Tongue (tissue), 2 donors: ENCODE results near the gene SLC1A7. TPM values are rescaled to one million over a fixed set of nuclear protein-coding genes. Genes with fewer than 3 reads are reported as not detected.

Source experiments
- DNase-seq: peaks from one replicate; pipeline ENCODE4 v3.0.0-alpha.2; 2015
- total RNA-seq: library from RNA; depleted of rRNA; stranded (reverse); fragments of >200 nt; gene quantifications from one replicate; pipeline ENCODE4 v1.2.3, GENCODE V29; 2014

The SLC1A7 gene
- total RNA-seq, 1 donor from 2014 or later, result not detected

DNA sequence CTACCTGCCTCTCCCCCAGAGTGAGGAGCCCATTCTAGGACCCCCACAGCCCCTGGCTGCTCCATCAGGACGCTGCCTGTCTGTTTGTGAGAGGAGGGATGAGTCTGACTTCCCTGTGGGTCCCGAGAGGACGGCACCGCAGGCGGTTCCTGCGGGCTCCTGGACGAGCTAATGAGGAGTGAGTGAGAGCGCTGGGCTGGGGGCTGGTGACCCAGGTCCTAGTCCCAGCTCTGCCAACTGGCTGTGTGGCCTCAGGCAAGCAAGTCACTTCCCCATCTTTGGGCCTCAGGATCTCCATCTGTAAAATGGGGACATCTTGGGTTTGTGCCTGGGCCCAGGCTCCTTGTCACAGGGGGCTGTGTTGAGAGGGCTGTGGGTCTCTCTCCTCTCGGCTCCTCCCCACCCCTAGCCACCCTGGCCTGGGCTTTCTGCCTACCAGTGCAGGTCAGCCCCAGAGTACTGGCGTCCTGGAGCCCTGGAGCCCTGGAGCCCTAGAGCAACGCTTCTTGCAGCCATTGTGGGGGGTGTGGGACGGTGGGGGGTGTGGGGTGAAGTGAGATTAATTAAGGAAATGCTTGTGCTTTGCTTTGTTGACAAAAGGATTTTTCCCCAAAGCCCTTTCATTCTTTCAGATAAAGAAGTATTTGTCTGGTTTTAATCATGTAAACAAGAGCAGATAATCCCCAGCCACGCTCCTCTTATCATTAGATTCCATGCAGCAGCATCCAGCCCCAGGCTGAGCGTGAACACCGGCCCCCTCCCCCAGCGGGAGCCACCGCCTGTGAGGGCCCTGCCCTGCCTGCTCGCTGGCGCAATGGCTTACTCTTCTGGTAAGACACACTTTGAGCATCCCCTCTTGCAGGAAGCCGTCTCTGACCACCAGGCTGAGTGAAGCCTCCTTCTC is 26.8 kb downstream of the SLC1A7 start:
- no peak for DNase-seq

DNA sequence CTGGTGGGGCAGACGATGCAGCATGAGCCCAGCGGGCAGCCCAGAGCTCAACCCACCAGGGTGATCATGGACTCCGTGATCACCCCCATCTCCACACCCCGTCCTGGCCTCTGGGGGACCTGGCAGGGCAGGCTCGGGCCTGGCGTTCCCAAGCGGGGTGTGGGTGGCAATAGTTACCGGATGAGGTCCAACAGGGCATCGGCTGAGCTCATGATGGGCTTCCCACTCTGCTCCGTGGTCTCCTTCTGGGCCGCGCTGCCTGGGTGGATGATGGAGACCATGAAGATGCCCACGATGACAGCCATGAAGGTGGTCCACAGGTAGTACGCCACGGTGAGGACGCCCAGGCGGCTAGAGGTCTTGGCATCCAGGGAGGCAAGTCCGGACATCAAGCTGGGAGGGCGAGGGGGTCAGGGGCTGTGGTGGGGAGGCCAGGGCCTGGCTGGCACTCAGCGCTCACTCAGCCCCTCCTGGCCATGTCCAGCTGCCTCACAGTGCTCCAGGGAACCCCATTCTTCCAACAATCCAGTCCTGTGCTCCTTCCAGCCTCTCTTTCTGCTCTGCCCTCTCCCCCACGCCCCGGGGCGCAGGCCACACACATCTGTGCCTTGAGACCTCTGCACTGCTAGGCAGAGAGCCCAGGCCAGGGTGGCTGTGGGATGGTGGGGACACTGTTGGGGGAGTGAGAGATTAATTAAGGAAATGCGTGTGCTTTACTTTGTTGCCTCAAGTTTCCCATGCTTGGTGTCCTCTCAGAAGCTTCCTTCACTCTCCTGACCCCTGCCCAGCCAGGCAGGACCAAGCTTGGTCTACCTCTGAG is 27.6 kb downstream of the SLC1A7 start:
- no peak for DNase-seq

DNA sequence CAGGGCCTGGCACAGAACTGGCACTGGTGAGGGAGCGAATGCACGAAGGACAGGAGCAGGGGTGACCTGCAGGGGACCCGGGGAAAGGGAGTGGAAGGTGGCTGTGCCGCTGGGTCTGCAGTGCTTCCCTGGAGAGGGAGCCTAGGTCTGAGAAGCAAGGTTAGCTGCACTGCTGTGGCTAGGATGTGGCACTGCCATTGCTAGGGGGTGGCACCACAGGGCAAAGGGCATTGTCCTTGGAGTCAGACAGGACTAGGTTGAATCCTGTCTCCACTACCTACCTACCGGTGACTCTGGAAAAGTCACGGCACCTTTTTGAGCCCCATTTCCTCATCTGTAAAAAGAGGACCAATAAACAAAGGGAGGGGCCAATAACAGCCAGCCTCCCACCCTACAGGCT is 28.3 kb downstream of the SLC1A7 start:
- DNase-seq, result no peak

DNA sequence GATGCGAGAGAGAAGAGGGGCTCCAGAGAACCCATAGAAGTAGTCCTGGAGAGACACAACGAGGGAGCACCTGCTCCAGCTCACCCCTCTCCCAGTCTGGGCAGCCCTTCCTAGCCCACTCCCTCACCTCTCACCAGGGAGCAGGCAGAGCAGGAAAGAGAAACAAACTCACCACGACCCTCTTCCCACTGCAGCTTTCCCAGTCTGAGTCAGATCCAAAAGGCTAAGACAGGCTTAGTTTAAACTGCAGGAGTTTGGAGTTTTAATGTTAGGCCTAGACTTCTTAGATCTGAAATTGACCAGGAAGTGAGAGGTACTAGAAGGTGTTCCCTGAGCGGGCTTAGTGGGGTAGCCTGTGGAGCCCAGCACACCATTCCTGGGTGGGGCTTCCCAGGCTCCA is 29.6 kb downstream of the SLC1A7 start:
- DNase-seq, result no peak

DNA sequence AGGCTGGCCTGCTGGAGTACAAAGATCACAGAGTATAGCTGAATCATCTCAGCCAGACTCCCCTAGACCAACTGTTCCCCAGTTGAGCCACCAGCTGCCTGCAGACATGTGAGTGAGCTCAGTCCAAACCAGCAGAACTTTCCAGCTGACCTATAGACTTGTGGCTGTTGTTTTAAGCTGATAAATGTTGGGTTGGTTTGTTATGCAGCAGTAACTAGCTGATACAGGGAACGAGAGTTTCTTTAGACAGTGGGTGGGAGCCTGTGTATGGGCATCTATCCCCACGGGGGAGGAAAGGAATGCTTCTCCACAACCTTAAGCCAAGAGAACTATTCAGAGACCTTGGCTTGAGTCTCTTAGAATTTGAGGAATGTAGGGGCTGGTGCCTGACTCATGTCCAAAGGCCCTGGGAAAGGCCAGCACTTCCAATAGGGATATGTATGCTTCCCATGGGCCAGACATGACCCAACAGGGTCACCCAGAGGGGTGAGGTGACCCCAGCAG is 30.1 kb downstream of the SLC1A7 start:
- DNase-seq, result no peak

DNA sequence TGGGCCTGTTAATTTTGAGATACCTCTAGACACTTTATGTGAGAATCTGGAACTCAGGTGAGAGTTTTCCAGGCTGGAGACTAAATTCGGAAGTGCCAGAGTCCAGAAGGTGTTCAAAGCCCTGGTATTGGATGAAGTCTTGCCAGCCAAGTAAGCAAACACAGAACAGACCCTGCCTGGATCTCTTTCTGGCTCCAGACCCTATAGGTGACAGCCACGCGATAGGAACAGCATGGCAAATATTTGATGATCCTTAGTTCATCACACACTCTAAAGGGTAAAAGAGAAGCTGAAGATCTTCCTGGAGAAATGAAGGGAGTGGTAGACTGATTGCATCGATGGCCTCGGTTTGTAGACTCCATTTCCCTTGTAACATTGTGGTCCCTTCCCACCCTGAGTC is 30.7 kb downstream of the SLC1A7 start:
- DNase-seq, result no peak

DNA sequence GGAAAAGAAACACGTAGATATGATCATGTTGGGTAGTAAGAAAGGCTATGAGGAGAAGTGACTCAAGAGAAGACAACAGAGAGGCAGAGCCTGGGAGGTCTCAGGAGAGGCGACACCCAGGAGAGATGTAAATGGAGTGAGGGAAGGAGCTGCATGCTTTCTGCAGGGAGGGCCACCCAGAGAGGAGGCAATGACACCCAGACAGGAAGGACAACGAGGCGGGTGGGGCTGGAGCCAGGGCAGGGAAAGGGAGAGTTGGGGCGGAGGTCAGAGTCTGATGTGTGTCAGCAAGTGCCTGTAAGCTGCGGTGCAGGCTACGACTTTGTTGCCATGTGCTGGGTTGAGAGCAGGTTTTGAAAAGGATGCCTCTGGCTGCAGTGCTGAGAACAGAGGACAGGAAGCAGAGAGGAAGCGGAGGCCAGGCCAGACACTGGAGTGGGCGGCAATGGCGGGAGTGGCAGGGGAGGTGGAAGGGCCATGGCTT is 31.3 kb downstream of the SLC1A7 start:
- DNase-seq, result no peak

DNA sequence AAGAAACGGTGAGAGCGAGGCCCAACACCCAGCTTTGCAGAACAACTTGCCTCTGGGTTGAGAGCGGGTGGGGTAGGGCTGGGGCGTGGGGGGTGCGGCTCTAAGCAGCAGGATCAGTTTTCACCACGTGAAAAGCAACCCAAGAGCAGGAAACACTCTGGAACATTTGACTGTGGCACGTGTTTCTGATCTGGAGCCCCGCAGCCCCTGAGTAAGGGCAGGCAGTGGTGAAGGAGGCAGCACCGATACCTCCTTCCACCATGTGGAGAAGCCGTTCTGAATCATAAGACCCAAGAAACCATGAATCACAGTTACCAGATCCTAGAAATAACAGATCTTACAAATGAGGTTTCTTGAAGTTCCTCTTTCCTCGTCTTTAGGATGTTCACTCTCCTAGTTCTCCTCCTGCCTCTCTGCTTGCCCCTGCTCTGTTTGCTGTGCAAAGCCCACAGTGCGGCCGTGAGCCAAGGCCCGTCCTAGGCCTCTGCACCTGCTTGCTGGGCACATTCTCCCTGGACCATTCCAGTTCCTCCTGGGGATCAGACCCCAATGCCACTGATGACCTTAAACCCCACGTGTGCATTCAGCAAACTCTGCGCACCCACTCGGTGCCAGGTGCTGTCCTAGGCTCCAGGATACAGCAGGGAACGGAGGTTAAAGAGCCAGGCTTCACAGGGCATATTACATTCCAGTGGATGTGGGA is 31.9 kb downstream of the SLC1A7 start:
- peak; percentile 77 for DNase-seq

DNA sequence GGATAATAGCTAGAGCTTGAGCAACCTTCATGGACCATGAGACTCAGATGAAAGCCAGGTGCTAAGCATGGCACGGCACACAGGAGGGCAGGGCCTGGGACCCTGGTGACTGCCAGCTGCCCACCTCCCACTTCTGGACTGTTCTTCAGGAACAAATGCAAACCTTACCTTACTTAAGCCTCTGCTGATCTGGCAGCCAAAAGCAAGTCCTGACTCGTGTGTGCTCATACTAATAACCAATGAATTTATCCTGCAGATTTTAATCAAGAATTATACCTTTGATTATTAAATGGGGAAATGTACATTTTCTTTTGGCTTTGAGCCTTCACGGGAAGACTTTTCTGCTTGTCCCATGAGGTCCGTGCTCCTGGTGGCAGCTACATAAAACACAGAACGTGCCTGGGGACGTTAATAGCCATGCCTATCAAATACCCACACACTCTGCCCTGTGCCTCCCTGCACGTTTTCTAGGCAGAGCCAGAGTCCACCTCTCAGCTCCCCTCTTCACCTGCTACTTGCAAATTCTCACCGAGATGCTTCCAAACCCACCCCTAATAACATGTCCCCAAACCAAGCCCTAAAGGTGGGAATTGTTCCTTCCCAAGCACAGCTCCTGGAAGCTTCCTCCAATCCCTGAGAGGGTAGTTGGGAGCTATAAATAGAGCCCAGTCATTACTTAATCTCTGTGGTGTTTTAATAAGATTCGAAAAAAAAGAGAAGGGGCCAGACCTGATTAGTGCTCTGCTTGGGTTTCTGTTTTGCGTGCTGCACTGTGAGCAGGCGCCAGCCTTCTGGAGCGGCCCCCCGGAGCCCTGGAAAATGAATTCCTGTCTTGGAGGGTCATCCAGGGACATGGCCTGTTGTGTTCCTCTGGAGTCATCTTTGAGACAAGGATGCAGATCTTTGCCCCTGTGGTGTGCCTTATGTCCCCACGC is 33.5 kb downstream of the SLC1A7 start:
- DNase-seq, result peak; percentile 50

DNA sequence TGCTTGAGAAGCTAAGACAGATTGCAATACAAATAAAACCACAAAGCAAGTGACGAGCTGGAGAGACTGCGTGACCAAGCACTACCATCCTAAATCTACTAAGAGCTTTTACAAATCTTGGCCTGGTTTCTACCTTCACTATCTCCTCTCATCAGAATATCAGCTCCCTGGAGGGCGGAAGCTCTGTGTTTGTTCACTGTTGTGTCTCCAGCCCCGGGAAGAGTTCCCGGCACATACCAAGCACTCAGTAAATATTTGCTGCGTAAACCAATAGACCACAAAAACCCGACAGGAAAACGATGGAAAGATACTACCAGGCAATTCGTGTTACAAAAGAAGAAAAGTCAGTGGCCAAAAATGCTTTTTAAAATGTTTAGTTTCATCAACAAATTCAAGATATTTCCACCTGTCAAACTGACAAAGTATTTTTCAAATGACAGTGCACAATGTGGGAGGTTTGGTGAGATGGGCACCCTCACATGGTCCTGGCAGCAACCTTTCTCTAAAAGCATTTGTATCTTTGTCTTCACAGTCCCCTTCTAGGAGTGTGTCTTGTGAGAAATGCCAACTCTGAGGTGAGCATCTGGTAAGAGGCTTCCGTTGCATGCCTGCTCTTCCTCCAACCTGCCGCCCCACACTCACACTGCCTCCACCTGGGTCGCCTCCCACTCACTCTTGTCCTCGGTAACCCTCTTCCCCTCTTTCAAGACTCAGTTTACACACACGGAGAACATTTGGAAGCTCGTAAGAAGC is 34.7 kb downstream of the SLC1A7 start:
- no peak for DNase-seq

DNA sequence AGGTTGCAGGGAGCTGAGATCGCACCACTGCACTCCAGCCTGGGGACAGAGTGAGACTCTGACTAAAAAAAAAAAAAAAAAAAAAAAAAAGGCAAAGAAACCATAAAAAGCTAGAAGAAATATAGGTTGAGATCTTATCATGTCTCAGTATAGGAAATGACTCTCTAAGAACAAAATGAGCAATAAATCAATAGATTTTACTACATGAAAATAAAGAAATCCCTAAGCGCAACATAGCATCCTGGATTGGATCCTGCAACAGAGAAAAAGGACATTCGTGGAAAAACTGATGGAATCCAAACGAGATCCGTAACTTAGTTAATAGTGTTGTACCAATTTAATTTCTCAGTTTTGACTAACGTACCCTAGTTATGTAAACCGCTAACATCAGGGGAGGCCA is 35.3 kb downstream of the SLC1A7 start:
- DNase-seq, result no peak

DNA sequence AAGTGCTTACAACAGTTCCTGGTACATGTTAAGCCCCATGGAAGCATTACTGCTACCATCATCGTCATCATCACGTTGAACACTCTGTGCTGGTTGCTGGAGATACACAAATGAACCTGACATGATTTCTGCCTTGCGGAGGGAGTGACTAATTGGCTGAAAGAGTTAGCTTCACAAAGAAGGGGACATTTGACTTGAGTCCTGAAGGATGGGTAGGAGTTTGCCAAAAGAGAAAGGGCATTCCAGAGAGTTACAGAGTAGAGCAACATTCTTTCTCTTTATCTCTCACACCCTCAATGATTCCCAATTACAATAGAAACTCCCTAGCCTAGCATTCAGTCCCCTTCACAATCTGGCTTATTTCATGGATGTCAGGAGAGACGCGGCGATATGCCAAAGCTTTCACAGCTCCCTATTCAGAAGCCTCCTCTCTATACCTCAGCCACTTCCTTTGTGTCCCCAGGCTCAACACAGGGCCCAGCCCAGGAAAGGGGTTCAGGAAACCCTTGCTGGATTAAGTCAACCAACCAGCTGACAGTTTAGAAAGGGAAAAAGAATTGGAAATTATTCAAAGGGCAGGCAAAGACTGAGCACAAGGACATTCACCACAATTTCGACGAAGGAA is 38.0 kb downstream of the SLC1A7 start:
- DNase-seq, result peak; percentile 38

DNA sequence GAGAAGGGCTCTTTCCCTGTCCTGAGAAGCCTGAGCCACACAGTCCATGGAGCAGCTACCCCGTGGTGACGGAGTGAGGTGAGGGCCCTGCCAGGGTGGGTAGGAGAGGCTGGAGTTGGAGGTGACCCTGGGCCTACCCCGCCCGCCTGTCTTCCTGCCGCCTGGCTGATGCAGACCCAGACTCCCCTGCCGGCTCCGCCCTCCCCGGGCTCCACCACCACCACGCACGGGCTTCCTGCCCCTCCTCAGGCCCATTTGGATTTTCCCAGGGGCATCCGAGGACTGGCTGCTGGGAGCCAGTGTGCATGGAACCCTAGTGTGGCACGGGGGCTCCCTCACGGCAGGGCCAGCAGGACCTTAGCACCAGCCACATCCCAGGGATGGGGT is 47.9 kb downstream of the SLC1A7 start:
- DNase-seq, result no peak

DNA sequence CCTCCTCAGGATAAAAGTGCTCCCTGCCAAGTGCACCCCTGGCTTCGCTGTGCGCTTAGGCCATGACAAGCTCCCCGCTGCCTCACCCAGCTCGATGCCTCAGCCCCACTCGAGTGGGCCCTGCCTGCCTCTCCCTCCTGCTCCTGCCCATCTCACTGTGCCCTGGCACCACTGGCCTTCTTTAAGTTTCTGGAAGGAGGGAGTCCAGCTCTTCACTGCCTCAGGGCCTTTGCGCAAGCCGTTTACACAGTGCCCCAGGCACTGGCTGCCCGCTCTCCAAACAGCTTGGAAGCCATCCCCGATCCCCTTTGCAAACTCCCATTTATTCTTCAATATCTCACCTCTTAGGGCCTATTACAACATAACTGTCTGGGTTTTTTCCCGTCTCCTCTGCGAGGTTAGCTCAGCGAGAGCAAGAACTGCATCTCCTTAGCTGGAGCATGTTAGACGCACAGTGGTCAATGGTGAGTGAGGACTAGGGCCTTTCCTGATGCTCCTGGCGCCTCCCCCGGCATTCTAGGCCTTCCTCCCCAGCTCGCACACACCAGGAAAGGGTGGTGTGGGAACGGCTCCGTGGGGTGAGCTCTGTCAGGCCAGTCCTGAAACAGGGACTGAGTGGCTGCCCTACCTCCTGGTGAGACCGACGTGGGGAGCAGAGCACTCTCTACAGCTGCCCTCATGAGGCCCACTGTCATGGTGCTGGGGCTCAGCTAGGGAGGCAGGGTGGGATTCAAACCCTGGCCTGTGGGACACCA is 48.5 kb downstream of the SLC1A7 start:
- DNase-seq, result no peak

DNA sequence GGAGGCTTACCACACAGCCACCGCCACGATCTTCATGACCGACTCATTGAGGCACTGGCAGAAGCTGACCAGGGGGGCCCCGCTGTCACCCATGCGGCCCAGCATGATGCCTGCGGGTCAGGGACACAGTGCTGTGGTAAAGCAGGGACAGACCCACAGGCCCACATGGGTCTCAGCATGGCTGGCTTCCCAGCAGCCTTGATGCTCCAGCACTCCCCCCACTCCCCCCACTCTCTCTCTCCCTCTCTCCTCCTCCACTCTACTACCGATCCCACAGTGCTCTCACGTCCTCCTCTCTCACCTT is 49.0 kb downstream of the SLC1A7 start:
- no peak for DNase-seq

DNA sequence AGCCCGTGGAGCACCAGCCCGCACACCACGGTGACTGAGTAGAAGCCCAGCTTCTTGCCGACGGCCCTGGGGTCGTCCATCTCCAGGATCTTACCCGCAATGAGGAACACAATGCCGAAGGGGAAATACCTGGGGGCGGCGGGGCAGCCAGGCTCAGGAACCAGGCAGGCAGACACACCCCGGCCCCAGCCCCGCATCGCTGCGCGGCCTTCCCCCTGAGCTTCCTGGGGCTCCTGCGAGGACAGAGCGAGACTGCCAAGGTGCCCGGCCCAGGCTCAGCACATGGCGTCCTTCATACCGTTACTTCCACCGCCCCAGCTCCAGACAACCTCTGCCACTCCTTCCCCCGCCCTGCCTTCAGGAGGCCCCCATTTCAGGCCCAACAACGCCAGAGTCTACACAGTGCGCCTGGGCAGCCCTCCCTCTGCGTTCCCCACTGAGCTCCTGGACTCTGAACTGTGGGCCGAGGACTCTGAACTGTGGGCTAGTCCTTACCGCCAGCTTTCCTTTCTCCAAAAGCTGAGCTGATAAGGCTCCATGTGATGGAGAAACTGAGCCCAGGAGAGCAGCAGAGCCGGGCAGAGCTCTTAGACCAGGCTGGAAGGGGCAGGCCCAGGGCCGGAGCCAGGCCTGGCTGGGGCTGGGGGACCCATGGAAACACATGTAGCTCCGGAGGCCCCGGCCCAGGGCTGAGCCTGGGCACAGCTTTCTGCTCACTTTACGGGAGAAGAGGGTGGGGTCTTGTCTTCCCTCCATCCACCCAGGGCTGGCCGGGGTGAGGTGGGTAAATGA is 49.6 kb downstream of the SLC1A7 start:
- DNase-seq, result no peak

DNA sequence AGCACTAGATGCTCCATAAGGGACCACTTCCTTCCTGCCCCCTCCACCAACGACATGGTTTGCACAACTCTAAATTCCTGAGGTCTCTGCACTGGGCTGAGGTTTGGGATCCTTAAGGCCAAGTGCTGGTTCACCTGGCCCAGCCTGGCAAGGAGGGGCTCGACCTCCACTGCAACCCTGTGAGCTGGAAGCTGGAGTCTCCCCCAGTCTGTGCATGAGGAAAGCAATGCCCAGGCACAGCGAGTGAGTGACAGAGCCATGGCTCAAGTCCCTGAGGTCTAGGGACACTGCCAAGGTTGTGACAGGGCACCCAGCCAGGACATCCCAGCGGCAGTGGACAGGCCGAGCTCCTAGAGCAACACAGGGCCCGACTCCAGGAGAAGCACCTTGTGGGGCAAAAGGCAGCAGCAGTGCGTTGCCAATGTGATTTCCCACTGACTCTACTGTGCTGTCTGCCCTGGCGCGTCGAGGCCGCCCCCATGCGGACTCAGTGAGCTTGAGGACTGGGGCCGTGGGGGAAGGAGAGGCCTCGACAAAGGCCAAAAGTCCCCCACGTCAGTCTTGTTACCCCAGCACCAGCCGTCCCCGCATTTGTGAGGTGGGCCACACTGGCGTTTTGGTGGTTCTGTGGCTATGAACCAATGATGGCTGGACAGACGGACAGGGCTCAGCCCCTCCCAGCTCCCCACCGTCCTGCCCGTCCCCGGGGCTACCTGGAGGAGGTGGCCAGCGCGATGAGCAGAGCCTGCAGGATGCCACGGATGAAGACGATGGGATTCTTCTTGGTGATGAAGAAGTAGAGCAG is 50.4 kb downstream of the SLC1A7 start:
- DNase-seq, result no peak
